ENCODE measurements around the gene USP48.

DNA sequence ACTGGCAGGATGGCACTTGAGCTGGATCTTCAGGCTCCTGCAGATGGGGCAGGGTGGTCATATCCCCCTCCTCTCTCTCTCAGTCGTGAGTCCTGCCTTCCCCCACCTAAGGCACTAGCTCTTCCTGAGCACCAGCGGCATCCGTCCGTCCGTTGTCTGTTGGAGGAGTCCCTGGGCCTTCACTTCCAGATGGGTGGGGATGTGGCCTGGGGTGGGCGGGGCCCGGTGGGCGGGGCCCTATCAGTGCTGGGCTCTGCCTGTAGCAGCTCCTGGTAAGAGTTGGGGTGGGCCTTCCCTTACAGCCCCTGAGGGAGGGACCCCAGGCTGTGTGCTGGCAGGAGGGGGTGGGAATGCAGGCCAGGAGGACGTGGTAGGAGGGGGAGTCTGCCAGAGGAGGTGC is 39.4 kb upstream of the USP48 start:
- TF ChIP-seq POLR2A (IDR thresholded peaks at IDR 0.05) (no peak), POLR2AphosphoS5 (IDR thresholded peaks at IDR 0.05) (no peak)
- TF ChIP-seq, protein P1, sequence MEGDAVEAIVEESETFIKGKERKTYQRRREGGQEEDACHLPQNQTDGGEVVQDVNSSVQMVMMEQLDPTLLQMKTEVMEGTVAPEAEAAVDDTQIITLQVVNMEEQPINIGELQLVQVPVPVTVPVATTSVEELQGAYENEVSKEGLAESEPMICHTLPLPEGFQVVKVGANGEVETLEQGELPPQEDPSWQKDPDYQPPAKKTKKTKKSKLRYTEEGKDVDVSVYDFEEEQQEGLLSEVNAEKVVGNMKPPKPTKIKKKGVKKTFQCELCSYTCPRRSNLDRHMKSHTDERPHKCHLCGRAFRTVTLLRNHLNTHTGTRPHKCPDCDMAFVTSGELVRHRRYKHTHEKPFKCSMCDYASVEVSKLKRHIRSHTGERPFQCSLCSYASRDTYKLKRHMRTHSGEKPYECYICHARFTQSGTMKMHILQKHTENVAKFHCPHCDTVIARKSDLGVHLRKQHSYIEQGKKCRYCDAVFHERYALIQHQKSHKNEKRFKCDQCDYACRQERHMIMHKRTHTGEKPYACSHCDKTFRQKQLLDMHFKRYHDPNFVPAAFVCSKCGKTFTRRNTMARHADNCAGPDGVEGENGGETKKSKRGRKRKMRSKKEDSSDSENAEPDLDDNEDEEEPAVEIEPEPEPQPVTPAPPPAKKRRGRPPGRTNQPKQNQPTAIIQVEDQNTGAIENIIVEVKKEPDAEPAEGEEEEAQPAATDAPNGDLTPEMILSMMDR (IDR thresholded peaks at IDR 0.05): no peak
